SW 1271 (cell line): Measurements from ENCODE around the gene ZNF71.
"Not testable (repeated sequence)": the region's sequence is repeated elsewhere in the genome, so short reads cannot be mapped to it uniquely, and the experiment has no call there.

Experiments used
- DNase-seq, 2 experiments: peaks; one replicate each; lab custom pipeline; 2025; lab: John Stamatoyannopoulos, UW

ZNF71 gene

DNA sequence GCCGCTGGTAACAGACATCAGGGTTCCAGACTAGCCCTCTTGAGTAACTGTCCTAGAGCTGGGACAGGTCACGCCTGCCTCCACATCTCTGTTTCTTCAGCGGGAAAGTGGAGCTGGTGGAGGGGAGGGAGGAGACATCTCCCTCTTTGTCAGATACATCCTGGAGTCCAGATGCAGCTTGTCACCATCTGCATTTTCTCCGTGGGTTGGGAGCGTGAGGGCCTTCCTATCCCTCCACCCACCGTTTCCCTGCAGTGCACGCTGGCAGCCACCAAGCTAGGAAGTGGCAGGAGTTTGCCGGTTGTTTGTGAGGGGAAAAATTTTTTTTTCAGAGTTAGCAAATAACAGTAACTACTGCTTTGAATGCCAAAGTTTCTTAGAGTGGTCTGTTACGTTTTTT is 27.9 kb downstream of the ZNF71 start:
- DNase-seq = no peak

- no peak for DNase-seq
These were observed 30.6 kb downstream of the ZNF71 start for GRCh38 chr19:56625708-56626107.

DNA sequence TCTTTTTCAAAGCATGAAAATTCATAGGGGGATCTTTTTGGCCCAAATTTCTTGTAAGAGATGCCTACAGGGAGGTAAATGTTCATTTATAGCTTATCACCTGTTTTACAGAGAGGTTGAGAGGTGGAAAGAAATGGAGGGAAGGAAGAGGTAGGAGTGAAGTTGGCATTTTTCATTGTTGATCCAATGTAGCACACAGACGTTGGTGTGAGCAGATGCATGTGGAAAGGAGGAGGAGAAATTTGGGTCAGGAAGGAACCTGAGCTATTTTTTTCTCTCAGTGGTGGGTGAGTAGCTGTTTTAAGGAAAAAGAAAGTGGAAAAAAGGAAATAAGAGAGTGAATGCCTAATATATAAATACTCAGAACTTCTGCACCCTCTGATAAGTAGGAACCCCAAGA is 37.9 kb downstream of the ZNF71 start:
- DNase-seq = no peak

- peak in 1 of 2 experiments; percentile 4 for DNase-seq
These were observed 43.0 kb downstream of the ZNF71 start for GRCh38 chr19:56637976-56638555.

DNA sequence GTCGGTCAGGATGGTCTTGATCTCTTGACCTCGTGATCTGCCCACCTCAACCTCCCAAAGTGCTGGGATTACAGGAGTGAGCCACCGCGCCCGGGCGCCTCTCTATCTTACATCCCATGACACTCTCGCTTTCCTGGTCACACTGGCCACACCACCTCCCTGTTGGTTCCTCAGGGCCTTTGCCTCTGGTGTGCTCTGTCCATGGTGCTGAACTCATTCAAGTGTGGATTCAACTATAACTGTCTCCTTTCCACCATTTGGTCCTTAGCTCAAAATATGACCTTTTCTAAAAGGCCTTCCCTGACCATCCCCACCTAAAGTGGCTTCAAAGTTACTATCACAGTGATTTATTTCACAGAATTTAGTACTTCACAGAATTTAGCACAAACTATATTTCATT is 44.1 kb downstream of the ZNF71 start:
- no peak for DNase-seq

- no peak for DNase-seq
These were observed 47.8 kb downstream of the ZNF71 start, which contains the start of gene SMIM17 for GRCh38 chr19:56642711-56643459. TSS of gene SMIM17 (plus strand) at chr19:56643159. CDS start at chr19:56645668, 2,509 bp downstream.

- no peak for DNase-seq
These were observed 48.4 kb downstream of the ZNF71 start for GRCh38 chr19:56643460-56643955.

DNA sequence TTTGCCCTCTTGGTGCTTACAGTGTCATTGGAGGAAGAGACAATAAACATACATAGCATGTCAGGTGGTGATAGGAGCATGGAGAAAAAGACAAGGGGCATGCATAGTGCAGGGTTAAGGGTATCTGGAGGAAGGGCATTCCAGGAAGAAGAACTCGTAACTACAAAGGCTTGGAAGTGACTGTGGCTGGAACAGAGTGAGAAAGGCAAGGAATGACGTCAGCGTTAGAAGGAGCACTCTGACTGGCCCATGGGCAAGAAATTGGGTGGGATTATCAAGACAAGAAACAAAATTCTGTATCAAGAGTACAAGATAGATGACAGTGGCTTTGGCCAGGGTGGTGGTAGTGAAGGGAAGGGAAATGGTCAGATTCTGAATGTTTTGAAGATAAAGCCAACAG is 59.0 kb downstream of the ZNF71 start:
- DNase-seq = no peak

GRCh38 chr19:56660381-56661107 is 65.4 kb downstream of the ZNF71 start:
- no peak for DNase-seq

DNA sequence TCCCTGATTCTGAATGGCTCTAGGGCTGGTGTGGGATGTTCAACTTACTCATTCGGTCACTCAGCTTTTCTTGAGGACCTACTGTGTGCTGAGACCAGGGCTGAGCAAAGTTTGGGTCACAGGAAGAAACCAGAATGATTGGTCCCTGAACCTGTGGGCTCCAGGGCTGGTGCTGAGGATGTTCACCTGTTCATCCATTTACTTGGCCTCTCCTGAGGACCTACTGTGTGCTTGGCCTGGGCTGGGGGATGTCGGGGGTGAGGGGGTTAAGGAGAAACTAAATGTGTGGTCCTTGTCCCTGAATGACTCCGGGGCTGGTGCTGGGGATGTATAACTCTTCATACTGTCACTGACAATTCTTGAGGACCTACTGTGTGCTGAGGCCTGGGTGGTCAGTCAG is 66.1 kb downstream of the ZNF71 start:
- no peak for DNase-seq

- no peak for DNase-seq
These were observed 68.9 kb downstream of the ZNF71 start for GRCh38 chr19:56663931-56664500.

GRCh38 chr19:56664511-56664910 is 69.4 kb downstream of the ZNF71 start:
- DNase-seq = no peak

DNA sequence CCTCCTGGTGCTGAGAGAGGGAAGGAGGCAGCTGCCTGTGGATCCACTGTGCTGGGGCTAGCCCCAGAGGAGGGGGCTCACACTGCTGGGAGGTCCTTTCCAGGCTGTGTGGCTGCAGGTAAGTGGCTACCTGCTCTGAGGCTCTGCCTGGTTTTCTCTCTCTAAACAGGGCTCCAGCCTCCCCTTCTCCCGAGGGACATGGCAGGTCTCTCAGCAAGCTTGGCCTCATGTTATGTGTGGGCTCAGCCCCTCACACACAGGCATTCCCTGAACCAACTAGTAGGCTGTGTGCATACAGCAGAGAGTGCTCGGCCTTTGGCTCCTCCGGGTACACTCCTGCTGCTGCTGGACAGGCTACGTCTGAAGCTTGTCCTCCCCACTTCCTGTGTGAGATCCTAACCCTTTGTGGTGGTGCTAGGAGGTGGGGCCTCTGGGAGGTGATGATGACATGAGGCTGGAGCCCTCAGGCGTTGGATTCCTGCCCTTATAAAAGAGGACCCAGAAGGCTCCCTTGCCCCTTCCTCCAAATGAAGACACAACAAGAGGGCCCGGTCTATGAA is 72.3 kb downstream of the ZNF71 start:
- no peak for DNase-seq

DNA sequence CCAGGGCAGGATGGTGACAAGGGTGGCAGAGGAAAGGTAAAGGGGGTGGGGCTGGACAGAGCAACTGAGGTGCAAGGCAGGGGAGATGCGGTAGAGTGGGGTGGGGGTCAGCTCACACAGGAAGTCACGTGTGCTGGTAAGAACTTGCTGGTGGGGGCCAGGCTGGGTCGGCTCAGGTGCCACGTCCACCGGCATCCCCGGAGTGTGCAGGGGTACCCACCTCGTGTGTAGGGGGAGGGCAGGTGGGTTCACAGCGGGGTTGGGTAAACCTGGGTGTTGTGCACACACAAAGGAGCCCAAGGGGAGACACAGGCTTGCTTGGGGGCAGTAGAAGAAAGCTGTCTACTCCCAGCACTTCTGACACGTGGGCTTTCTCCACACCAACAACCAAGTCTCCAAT is 73.6 kb downstream of the ZNF71 start:
- no peak for DNase-seq

DNA sequence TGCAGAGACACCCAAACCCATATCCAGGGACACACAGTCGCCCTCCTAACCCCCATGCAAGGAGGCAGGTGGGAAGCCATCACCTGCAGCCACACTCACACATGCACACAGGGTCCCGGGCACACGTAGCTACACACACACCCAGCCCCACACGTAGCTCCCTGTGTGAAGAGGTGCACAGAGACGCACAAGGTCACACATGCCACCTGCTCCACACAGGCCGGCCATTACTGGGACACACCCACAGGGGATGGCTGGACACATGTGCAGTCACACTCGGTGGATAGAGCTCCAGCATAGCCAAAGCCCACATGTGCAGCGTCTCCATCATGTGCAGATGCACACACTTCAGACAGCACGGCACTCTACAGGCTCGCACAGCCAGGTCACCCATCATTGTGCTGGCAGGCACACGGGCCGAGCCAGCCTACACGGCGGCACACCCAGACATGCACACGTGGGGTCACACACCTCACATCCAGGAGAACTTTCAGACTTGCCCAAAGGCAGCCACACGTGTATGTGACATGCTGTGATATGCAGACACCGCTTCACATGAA is 75.4 kb downstream of the ZNF71 start:
- no peak for DNase-seq

- no peak for DNase-seq
These were observed 76.0 kb downstream of the ZNF71 start for GRCh38 chr19:56670961-56671612.

- DNase-seq = peak; percentile 41 to 62
These were observed 76.5 kb downstream of the ZNF71 start, which contains the start of gene ZNF835 for GRCh38 chr19:56671613-56671994. TSS of gene ZNF835 (minus strand) at chr19:56671757. CDS start at chr19:56665198, 6,559 bp downstream.

GRCh38 chr19:56672610-56673009 is 77.5 kb downstream of the ZNF71 start:
- not testable (repeated sequence) for DNase-seq
